ENCODE measurements around the gene SLC35E1.

Gene SLC35E1

GRCh38 chr19:16595097-16595496 is 22.9 kb upstream of the SLC35E1 start:
- no peak for DNase-seq

DNA sequence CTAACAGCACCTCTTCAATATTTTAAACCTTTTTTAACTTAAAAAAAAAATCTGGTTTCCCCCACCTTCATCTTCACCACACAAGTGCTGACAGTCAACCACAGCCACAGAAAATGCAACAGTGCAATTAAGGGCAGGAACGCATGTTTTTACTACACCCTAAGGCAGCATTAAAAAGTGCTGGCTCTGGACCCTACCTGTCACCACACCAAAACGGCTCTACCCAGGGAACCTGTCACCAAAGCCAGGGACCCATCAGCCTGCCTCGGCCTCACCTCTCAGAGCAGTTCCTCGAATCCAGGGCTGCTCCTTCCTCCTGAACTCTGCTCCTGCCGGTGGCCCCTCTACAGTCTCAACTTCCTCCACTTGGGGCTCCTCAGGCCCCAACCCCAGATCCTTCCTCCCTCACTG is 22.5 kb upstream of the SLC35E1 start:
- peak; percentile 36 to 52 for DNase-seq

- DNase-seq = peak; percentile 59 to 65
Measured at GRCh38 chr19:16594131-16594586, 21.9 kb upstream of the SLC35E1 start.

DNA sequence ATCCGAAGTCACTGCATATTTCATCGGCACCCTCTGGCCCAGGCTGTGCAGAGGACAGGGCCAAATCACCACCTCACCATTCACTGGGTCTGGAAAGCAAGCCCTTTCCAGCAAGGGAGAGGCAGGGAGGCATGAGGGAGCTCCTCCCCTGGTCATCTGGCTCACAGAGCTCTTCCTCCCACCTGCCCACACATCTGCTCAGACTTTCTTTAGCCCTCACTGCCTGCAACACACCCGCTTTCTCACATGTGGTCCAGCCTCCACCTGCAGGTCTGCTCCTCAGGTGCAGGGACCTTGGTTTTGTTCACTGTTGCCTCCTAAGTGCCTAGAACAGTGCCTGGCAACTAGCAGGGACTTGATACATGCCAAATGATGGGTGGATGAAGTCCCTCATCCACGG is 21.0 kb upstream of the SLC35E1 start:
- no peak for DNase-seq

DNA sequence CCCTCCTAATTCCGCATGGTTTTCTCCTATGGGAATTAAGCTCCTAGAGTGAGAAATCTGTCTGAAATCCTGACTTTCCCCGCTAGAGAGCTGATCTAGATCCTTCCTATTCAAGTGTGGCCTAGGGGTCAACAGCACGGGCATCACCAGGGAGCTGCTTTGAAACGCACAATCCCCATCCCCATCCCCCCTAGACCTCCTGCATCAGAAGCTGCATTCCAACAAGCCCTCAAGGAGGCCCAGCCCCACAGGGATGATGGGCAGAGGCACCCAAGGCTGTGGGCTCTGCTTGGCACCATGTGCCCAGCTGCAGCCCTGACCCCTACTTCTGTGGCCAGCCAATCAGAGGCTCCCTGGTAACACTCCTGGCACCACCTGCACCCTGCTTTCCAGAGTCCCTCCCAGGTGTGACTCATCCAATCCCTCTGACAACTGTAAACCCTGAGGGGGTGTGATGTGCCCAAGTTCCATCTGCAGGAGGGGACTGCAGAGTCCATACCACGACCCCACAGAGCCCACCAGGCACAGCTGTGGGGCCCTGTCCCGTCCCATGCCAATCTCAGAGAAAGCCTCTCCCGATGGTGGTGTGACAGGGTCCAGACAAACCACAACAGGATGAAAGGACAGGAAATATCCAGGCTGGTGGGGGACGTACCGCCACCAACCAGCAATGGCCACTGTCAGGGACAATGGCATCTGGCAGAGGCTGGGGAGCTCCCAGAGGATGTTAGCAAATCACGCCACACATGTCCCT is 19.8 kb upstream of the SLC35E1 start:
- DNase-seq = no peak

DNA sequence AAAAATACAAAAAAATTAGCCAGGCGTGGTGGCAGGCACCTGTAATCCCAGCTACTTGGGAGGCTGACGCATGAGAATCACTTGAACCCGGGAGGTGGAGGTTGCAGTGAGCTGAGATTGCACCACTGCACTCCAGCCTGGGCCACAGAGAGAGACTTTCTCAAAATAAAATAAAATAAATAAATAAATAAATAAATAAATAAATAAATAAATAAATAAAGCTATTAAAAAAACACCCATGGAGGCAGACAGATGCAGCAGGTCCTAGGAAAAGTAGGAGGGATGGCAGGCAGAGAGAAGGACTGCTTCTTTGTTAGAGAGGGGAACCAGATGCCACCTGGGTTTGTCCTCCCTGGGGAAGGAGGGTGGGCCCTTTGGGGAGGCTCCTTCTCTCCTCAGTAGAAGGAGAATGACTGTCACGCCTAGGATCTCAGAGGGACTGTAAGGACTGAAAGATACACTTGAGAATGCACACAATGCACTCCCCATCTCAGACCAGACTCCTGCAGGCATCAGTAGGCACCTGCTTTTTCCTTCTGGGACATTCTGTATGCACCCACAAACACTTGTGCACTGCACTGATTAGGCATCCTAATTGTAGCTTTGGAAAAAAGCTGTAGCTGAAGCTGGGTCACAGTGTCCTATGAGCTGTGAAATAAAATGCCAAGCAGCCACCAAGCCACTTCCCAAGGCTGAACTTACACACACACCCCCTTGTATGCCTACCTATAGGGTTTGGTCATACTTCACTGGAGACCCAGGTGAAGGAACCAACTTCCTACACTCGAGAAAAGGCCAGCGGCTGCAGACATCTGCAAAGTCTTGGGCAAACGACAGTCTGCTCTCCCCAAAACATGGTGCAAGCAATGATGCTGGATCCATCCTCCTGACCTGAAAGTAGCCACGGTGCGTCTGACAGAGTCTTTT is 18.9 kb upstream of the SLC35E1 start:
- DNase-seq = no peak

GRCh38 chr19:16589917-16590316 is 17.7 kb upstream of the SLC35E1 start:
- DNase-seq = no peak

DNA sequence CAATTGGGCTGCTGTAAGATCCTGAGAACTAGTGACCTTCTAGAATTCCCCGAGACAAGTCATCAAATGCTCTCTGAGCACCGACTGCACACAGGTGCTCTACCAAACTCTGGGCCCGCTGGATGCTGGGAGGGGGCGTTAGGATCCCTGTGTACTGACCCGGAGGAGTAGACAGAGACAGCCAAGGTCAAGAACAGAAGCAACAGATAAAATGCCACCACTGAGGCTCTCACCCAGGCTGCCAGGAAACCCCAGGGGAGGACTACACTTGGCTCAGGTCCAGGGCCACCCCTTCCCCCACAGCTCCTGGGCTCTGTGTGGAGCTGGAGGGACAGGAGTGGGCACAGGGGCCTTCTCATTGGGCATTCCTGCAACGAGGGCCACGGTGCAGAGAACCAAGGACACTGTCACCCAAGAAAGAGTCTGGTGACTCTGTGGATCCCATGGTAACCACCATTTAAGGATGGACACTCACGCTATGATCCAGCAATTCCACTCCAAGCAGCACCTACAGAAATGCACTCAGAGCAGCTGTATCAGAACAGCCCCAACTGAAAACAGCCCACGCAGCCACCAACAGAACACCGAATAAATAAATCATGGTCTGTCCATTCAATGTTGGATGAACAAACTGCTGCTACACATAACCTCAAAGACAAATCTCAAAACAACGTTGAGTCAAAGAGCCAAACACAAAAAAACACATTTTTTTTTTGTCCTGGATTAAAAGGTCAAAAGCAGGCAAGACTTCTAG is 16.8 kb upstream of the SLC35E1 start:
- DNase-seq = no peak

GRCh38 chr19:16587833-16588823 is 15.9 kb upstream of the SLC35E1 start:
- DNase-seq = peak; percentile 69 to 77

DNA sequence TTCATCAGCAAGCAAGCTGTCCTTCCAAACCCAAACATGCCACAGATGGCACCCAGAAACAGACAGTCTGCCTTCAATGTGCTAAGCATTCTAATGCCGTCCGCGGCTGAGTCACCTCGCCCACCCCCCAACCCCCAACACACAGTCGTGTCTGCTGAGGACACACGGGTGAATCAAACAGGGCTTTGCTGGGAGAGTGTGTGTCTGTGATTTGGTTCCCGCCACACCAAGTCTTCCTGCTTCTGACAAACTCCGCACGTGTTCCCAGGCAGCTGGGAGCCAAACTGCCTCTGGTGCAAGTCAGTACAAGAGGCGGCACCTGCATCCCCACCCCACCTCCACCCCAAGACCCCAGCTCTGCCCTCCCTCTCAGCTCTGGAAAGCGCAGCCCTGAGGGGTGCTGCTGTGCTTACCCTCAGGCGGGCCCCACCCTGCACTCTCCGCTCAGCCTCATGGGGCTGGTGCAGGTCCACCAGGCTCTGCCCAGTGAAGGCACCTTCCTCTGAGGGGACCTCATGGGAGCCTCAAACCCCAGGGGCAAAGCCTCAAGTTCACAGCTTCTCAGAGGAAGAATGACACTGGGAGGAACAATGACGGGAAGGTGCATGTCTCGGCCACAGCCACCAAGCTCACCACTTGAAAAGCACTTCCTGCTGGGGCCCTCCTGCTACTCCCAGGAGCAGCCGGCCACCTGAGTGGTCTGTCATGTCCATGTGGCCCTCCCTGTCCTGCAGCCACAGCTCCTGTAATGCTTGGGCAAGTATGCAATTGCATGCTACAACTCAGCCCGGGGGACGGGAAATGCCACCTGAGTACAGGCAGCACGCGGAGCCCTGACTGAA is 15.0 kb upstream of the SLC35E1 start:
- peak; percentile 67 to 72 for DNase-seq

- DNase-seq = no peak
Measured at GRCh38 chr19:16586477-16586871, 14.3 kb upstream of the SLC35E1 start.

- peak; percentile 60 to 65 for DNase-seq
Measured at GRCh38 chr19:16585808-16586476, 13.7 kb upstream of the SLC35E1 start.

DNA sequence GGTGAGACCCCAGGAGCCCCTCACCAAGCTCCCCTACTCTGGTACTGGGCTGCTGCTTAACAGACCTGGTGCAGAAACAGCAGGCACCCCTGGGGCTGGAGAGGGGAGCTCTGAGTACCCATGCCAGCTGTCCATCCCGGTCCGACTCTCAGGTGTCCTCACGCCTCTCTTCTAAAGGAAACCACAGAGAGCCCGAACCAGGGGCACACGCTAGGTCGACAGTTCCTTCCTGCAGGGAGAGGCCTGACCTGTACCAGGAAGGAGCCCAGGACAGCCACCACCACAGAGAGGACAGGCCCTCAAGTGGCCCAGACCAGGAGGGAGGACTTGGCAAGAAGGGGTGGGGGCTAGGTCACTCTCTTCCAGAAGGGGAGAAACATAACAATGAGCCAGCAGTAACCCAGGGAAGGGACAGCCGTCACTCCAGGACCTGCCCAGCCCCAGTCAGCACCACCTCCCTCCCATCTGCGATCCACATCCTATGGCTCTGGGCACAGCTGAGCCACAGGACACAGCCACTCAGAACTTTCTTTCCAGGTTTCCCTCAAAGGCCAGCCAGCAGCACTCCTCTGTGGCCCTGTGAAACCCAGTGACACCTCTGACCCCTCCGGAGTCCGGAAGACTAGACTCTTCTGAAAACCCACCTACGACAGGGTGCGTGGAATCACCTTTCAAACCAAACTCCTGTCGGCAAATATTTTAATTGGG is 13.0 kb upstream of the SLC35E1 start:
- DNase-seq = peak; percentile 36 to 42

DNA sequence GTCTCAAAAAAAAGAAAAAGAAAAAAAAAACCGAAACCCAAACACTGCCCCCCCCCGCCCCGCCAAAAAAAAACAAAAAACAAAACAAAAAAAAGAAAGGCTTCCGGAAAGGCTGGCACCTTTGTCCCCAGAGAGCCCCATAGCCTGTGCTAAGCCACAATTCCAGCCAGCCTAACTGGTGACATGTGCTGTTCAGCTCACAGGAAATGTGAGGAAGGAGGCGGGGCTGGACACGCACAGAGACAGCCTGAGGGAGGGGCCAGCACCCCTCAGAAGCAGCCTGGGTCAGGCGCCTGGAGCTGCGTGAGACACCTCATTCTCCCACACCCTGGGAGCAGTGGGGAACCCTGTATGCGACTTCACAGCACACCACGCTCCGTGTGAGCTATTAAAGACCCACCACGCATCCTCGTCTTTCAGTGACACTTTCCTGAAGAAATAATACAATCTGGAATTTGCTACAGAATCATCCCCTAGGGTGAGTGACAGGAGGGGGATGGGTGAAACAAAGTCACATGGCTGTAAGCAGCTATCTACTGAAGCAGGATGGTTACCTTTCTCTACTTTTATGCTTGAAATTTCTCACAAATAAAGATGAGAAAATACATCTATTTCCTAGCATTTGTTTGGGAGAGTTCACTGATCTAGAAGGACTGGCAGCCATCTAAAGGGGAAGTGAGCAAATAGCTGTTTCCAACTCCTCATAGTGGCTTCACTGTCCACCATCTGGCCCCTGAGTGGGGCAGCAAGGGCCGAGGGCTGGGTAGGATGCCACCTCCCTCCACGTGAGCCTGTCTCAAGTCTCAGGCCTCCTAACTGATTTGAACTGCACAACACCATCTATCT is 12.3 kb upstream of the SLC35E1 start:
- peak; percentile 89 to 91 for DNase-seq

DNA sequence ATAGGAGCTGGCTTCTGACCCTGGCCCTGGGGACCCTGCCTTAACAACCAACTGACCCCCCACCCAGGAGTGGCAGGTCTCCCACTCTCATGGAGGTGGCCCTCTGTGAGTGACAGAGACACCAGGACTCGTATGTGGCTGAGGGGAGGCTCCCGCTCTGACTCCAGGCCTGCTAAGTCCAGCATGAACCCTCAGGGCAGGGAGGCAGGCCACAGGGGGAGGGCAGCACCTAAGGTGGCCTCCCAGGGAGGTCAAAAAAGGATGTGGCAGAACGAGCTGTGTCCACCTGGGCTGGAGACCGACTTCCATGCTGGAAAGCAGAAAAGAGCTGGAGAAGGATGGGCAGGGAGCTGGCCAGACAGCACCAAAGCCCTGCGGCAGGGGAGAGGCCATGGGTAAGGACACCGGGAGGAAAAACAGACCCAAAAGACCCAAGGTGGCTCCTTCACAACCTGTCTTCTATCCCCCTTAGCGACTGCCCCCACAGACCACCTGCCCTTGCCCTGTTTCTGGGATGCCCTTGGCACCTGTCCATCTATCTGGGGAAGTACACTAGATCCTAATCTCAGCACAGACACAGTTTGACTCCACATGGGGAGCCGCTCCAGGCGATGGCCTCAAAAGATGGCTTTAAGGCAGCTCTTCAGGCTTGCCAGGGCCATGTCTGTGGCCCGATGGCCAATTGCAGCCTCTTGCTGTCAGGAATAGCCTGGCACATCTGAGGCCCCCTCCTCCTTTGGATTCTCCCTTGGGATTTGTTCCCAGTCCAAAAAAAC is 10.5 kb upstream of the SLC35E1 start:
- no peak for DNase-seq

DNA sequence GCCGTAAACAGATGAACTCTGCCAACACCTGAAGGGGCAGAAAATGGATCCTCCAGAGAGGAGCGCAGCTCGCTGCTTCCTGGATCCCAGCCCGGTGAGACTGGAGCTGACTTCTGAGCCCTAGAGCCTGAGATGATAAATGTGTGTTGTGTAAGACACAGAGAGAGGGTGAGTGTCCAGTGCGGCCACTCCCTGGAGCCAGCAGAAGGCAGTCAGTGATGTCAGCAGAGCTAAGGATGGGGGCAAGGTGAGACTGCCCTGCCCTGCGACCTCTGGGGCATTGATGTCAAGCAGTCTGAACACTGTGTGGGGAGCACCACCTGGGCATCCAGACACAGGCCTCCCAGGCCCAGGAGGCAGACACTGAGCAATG is 9.7 kb upstream of the SLC35E1 start:
- DNase-seq = no peak

DNA sequence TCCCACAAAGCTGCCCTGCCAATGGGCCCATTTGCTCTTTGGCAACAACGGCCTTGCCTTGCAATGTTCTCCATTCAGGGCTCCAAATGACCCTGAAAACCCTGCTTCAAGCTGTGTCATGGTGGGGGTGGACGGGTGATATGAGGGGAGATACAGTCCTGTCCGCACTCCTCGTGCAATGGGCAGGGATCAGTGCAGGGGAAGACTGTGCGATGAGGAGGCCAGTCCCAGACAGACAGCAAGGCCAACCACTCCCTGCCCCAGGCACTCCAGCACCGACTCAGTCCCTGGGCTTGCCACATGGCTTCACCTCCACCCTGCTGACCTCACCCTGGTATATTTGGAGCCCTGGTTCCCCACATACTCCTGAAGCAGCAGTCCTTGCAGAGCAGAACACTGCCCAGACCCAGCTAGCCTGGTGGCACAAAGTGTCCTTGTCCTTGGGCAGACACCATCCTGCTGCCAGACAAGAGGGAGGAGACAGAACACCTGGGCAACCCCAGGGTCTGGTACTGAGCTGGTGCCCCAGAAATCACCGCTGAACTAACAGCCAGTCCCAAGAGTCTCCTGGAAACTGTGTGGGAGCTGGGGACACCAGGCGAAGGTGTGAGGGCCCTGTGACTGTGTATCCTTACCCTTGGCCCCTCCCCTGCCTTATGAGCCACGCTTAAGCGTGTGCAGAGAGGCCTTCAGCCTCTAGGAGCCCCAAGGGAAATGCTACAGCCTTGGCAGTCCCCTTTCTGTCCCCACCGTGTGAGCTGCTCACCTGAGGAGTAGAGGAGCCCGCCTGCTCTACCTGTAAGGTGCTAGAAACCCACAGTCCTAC is 9.1 kb upstream of the SLC35E1 start:
- DNase-seq = no peak
